Neutrophil (primary cell): Measurements from ENCODE around the gene STAT4.

Source experiments
- H3K27ac ChIP-seq: fragments of 200-600 bp; sonication (generic); 2 replicates; pipeline ENCODE4 v1.5.1; 2016; ENCODE audit warnings: mild to moderate bottlenecking, moderate library complexity
- H3K27me3 ChIP-seq: fragments of 200-600 bp; sonication (generic); 2 replicates; pipeline ENCODE4 v1.6.0; 2016; ENCODE audit warnings: mild to moderate bottlenecking
- H3K36me3 ChIP-seq: fragments of 200-600 bp; sonication (generic); 2 replicates; pipeline ENCODE4 v1.5.1; 2017
- H3K4me1 ChIP-seq, 2 experiments: fragments of 200-600 bp in 1 of 2; sonication (generic) in 1 of 2; 1 replicate in 1 of 2; 2 replicates in 1 of 2; pipeline versions ENCODE4 v1.5.1 to v1.6.1; 2013 to 2016; ENCODE audit warnings: low read depth in 1 of 2, low read length in 1 of 2, mild to moderate bottlenecking in 1 of 2, moderate library complexity in 1 of 2; ENCODE audit not compliant: control insufficient read depth in 1 of 2, insufficient read depth in 1 of 2
- H3K4me3 ChIP-seq, 2 experiments: fragments of 200-600 bp in 1 of 2; sonication (generic) in 1 of 2; 1 replicate in 1 of 2; 2 replicates in 1 of 2; pipeline ENCODE4 v1.5.1; 2013 to 2016; ENCODE audit warnings: low read depth in 1 of 2, low read length in 1 of 2, mild to moderate bottlenecking in 1 of 2, moderate library complexity in 1 of 2
- H3K9me3 ChIP-seq: fragments of 200-600 bp; sonication (generic); 2 replicates; pipeline ENCODE4 v1.5.1; 2016
- TF ChIP-seq, protein P1 (sequence below): fragments of 200-600 bp; sonication (generic); IDR thresholded peaks from 2 replicates; pipeline ENCODE4 v1.5.1; 2016; ENCODE audit warnings: antibody characterized with exemption

STAT4 gene

DNA sequence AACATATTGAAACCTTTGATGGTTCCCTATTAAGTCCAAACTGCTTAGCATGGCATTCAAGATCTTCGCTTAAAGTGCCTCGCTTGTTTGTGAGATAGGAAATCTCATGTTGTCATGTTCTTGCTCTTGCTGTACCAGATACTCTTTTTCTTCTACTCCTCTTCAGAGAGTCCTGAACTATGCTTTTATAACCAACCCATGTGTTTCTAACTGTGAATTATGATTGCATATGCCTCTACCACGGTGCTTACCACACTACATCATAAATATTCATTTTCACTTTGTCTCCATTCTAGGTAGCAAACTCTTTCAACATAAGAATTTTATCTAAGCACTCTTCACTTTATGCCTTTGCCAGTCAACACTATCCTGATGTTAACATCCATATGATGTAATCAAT, 23.6 kb downstream of the STAT4 start:
- H3K9me3 ChIP-seq = no peaks in the 10 kb centered on the region
- H3K27me3 ChIP-seq = no peaks in the 10 kb centered on the region
- H3K4me1 ChIP-seq = peaks cover 5% of the 10 kb centered on the region in 2 experiments
- TF ChIP-seq, protein P1, sequence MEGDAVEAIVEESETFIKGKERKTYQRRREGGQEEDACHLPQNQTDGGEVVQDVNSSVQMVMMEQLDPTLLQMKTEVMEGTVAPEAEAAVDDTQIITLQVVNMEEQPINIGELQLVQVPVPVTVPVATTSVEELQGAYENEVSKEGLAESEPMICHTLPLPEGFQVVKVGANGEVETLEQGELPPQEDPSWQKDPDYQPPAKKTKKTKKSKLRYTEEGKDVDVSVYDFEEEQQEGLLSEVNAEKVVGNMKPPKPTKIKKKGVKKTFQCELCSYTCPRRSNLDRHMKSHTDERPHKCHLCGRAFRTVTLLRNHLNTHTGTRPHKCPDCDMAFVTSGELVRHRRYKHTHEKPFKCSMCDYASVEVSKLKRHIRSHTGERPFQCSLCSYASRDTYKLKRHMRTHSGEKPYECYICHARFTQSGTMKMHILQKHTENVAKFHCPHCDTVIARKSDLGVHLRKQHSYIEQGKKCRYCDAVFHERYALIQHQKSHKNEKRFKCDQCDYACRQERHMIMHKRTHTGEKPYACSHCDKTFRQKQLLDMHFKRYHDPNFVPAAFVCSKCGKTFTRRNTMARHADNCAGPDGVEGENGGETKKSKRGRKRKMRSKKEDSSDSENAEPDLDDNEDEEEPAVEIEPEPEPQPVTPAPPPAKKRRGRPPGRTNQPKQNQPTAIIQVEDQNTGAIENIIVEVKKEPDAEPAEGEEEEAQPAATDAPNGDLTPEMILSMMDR = no peak
- H3K27ac ChIP-seq = no peak overlapping the region
- H3K4me3 ChIP-seq = no peak overlapping the region
- no peaks in the 10 kb centered on the region for H3K36me3 ChIP-seq

DNA sequence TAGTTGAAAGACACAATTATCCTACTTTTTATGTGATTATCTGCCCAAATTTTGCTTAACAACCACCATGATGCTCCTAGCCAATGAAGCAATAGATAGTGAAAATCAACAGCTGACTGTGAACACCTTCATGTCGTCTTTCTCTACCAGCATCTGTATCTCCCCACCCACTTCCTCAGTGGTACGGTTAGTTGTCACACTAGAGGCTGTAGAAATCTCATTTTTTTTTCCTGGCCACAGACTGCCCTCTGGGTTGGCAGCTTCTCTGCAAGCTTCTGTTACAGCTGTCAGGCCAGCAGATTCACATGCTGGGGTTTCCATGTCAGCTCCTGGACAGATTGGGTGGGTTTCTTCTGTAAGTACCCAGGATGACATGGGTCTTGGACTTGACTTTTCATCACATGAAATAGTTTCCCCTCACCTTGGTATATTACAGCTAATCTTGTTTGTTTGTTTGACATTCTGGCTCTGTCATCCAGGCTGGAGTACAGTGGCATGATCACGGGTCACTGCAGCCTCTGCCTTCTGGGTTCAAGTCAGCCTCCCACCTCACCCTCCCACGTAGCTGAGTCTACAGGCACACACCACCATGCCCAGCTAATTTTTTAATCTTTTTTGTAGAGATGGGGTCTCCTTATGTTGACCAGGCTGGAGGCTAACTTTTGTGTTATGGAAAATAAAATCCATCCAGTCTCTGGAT, 24.3 kb downstream of the STAT4 start:
- TF ChIP-seq, protein P1 = no peak
- peaks cover 0 to 3% of the 10 kb centered on the region in 2 experiments for H3K4me1 ChIP-seq
- no peaks in the 10 kb centered on the region for H3K36me3 ChIP-seq
- H3K4me3 ChIP-seq = no peak overlapping the region
- H3K9me3 ChIP-seq = no peaks in the 10 kb centered on the region
- H3K27me3 ChIP-seq = no peaks in the 10 kb centered on the region
- H3K27ac ChIP-seq = no peak overlapping the region

DNA sequence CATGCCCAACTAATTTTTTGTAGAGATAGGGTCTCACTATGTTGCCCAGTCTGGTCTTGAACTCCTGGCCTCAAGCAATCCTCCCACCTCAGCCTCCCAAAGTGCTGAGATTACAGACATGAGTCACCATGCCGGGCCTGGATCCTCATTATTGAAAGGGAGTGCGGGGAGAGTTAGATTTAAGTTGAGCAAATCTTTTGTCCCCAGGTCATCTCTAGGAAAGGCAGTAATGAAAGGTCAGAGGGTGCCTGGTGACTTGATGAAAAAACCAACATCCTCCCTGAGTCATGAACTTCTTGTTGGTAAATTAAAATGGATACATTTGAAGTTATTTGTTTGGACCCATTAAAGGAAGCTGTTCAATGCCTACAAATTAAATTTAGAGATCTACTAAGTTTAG, 25.1 kb downstream of the STAT4 start:
- Histone ChIP-seq H3K27me3 (no peaks in the 10 kb centered on the region), H3K36me3 (no peaks in the 10 kb centered on the region), H3K4me3 (no peak overlapping the region), H3K9me3 (no peaks in the 10 kb centered on the region), H3K4me1 (peaks cover 0 to 3% of the 10 kb centered on the region in 2 experiments), H3K27ac (no peak overlapping the region)
- TF ChIP-seq, protein P1 = no peak

DNA sequence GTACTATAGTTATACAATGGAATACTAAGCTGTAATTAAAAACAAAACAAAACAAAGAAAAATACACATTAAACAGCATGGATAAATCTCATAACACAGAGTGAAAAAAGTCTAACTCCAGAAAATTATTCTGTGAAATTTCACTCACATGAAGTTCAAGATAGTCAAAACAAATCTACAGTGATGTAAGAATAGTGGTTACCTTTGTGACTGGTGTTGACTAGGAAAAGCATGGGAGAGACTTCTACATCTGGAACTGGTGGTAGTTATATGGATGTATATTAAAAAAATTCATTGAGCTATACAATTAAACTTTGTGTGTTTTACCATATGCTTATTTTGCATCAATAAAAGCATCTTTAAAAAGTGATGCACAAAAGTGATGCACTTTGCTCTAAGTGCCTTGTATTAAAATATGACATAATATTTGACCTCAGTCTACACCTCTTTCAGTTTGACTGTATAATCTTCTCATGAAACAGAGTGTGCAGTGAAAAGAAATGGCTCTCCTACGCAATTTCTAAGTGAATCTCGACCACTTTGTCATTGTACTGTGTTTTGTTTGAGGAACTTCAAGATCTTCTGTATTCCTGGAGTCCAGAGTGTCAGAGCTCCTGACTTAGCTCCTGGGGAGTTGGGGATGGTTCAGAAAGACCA, 28.0 kb downstream of the STAT4 start:
- no peaks in the 10 kb centered on the region for H3K36me3 ChIP-seq
- H3K4me3 ChIP-seq = no peak overlapping the region
- no peaks in the 10 kb centered on the region for H3K4me1 ChIP-seq
- no peaks in the 10 kb centered on the region for H3K27me3 ChIP-seq
- H3K9me3 ChIP-seq = no peaks in the 10 kb centered on the region
- TF ChIP-seq, protein P1 = no peak
- H3K27ac ChIP-seq = no peak overlapping the region

DNA sequence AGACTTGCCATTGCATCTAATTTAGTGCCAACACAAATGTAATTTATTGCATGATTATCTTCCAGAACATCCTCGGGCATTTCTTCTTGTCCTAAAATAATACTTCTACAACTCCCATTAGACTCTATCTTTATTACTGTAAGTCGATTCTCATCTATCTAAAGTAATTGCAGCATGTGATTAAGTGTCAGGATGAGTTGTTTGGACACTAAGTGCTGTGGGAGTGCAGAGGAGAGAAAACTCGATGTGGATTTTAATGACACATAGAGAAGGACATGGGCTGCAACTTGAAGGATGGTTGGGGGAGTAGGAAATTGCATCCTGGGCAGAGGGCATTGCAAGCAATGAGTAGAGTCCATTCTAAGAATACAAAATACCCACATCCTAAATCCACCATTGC, 33.5 kb downstream of the STAT4 start:
- Histone ChIP-seq H3K4me3 (no peak overlapping the region), H3K36me3 (no peaks in the 10 kb centered on the region), H3K27ac (no peak overlapping the region), H3K9me3 (no peaks in the 10 kb centered on the region), H3K4me1 (no peaks in the 10 kb centered on the region), H3K27me3 (no peaks in the 10 kb centered on the region)
- TF ChIP-seq, protein P1 = no peak
